Esophagus squamous epithelium (tissue), 4 donors: ENCODE results near the gene OR10A2.

ENCODE experiments used
- CTCF ChIP-seq, 6 experiments: fragments of 450-650 bp in 4 of 6; fragments of 200-600 bp in 2 of 6; sonication (generic) in 2 of 6; IDR thresholded peaks; one replicate each; pipeline ENCODE4 v1.5.1; 2016 to 2019; ENCODE audit warnings: antibody characterized with exemption in 6 of 6, mild to moderate bottlenecking in 4 of 6, moderate library complexity in 4 of 6
- POLR2A ChIP-seq, 4 donors: fragments of 450-650 bp; IDR thresholded peaks; one replicate each; pipeline ENCODE4 v1.6.1; 2017; ENCODE audit warnings: antibody characterized with exemption in 4 of 4, mild to moderate bottlenecking in 4 of 4, moderate library complexity in 3 of 4

DNA sequence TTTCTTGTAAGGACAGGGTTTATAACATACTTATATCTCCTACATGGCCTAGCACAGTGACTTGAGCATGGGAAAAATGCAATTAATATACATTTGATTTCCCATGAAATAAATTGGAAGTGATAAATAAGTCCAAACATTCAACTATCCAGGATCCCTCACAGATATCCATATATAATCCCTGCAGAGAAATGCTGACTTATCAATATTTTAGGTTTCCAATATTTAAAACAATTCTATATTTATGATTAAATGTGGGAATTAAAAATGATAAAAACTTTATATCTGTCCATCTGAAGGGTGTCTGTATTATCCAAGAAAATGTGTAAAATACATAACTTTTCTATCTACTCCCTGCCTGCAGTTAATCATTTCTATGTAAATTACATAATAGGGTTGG is 19.9 kb downstream of the OR10A2 start:
- TF ChIP-seq CTCF (IDR thresholded peaks at IDR 0.05) (no peak), POLR2A (IDR thresholded peaks at IDR 0.05) (no peak)
